Ovary (tissue), 3 donors: Measurements from ENCODE around the gene DLEU7.

ENCODE experiments used
- POLR2A ChIP-seq: fragments of 450-650 bp; IDR thresholded peaks from one replicate; pipeline ENCODE4 v1.6.1; 2017; ENCODE audit warnings: antibody characterized with exemption, mild to moderate bottlenecking, moderate library complexity
- TF ChIP-seq, protein P1 (sequence below), 3 donors: fragments of 450-650 bp in 2 of 3; fragments of 200-600 bp in 1 of 3; IDR thresholded peaks; one replicate each; pipeline versions ENCODE4 v1.5.1 to v1.8.0; 2016 to 2022; ENCODE audit warnings: antibody characterized with exemption in 3 of 3, mild to moderate bottlenecking in 1 of 3
- donor health status: DM: no; HTN: no; CAD: no.

DNA sequence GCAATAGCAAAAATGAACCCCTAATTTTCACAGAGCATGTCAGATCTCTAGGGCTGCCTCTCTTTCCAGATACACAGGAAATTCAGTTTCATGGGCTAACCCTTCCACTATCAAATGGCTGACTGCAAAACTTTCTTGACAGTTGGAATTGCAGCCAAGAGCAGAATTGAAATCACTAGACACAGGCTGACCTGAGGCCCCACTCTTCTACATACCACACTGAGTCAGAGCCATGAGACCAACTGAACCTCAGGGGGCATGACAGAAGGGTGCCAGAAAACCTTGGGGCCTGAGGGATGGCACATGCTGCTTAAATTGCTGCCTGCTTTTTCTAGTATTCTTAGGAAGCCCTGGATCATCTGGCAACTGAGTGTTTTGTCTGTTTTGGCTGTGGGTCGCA, 1.7 kb upstream of the DLEU7 start:
- TF ChIP-seq, protein P1, sequence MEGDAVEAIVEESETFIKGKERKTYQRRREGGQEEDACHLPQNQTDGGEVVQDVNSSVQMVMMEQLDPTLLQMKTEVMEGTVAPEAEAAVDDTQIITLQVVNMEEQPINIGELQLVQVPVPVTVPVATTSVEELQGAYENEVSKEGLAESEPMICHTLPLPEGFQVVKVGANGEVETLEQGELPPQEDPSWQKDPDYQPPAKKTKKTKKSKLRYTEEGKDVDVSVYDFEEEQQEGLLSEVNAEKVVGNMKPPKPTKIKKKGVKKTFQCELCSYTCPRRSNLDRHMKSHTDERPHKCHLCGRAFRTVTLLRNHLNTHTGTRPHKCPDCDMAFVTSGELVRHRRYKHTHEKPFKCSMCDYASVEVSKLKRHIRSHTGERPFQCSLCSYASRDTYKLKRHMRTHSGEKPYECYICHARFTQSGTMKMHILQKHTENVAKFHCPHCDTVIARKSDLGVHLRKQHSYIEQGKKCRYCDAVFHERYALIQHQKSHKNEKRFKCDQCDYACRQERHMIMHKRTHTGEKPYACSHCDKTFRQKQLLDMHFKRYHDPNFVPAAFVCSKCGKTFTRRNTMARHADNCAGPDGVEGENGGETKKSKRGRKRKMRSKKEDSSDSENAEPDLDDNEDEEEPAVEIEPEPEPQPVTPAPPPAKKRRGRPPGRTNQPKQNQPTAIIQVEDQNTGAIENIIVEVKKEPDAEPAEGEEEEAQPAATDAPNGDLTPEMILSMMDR (IDR thresholded peaks at IDR 0.05) = no peak
- TF ChIP-seq POLR2A = no peak
